ENCODE results near the gene MR1. TPM values are rescaled to one million over a fixed set of nuclear protein-coding genes. Genes with fewer than 3 reads are reported as not detected.

MR1 gene
- total RNA-seq, 1 donor from 2014 or later = 28.7 TPM

- DNase-seq (ENCODE audit: low read depth) = no peak
These were observed 29.1 kb downstream of the MR1 start for GRCh38 chr1:181062836-181063428.

- DNase-seq (ENCODE audit: low read depth) = no peak
These were observed 30.3 kb downstream of the MR1 start for GRCh38 chr1:181064011-181064623.

DNA sequence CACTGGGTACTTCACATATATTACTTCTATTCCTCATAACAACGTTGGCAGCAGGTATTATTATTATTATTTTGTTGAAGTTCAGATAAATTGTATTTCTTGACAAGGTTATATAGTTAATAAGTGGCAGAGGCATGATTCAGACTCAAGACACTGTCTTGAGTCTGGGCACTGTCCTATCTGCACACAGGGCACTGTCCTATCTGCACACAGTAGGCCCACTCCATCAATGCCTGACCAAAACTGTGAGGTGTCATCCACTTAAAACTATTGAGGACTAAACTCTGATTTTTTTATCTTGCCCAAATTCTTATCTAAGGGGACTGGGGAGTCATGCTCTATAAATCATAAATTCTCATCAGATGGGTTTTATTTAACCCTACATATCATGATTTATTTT is 30.9 kb downstream of the MR1 start:
- DNase-seq (ENCODE audit: low read depth) = no peak

DNA sequence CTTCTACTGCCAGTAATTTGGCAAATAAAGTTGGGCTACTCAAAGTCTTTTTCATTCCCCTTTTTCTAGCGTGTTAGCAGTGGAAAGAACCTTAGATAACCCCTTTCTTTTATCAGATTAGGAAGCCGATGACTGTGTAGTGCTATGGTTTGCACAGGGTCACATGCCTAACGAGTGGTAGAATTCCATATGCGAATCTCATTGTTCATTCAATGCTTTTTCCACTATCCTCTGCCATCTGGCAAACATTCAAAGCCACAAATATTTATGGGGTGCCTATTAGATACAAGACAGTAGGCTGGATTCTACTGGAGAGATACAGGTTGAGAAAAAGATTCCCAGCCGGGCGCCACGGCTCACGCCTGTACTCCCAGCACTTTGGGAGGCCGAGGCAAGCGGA is 39.9 kb downstream of the MR1 start:
- DNase-seq (ENCODE audit: low read depth) = peak; percentile 49

DNA sequence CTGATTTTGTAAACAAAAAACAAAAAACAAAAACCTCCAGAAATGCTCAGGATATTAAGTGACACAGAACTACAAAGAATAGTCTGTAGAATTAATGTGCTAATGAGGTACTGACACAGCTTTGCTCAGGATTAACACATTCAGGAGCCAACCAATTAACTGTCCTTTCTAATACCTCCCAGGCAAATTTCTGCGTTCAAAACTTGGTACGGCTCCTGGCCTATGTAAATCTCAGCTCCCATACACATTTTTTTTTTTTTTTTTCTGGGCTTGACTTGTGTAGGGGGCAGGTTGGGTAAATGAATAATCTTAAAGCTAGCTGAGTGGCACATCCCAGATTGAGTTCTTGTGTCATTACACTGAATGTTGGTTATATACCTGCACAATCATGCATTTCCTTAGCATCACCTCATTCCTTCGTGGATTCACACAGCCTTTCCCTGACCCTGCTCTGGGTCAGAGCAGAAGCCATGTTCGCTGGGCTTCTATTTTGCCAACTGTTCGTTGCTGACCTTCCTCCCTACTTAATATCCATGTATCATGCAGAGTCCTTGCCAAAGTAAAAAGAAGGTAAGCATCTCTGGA is 42.1 kb downstream of the MR1 start:
- peak; percentile 62 for DNase-seq (ENCODE audit: low read depth)

DNA sequence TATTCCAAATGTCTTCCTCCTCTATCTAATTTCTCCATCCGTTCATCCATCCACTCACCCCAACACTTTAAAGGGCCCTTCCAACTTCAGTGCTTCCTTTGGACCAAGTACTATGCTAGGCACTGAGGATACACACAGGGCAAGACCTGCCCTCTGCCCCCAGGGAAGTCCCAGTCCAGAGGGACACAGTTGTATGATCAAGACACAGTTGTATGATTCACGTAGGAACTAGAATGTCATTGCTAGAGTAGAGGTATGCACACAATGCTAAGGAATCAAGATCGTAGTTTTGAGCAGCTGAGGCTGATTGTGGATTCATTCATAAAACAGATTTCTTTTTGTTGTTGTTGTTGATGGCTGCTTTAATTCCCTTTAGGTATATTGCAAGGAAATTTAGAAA is 43.1 kb downstream of the MR1 start:
- DNase-seq (ENCODE audit: low read depth) = no peak

DNA sequence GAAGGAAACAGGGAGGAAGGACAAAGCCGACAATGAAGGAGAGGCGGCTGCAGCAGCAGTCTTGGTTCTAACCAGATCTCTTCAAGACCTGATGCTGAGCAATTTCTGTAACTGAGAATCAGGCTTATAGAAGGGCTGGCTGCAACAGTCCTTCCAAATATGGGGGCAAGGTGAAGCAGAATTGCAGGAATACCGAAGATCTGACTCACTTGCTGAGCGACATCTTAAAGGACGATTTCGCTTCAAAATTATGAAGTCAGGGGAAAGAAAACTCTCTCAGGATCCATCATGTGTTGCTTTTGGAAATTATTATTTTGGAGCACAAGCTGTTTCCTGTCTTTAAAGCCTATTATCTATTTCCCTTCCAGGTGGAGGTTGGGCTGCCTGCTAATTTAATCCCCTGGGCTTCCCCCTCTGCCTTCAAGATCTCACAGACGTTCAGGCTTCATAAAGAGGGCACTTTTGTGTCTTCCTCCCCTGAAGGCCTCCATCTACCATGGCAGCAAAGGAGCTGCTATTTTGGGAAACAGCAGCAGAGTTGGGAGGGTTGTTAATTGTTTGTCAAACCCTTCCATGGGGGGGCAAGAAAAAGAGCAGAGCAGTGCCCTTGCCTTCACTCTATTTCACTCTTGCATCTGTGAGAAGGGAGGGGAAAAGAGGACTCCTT is 43.9 kb downstream of the MR1 start:
- DNase-seq (ENCODE audit: low read depth) = no peak

GRCh38 chr1:181079382-181079781 is 45.6 kb downstream of the MR1 start:
- DNase-seq (ENCODE audit: low read depth) = no peak

GRCh38 chr1:181079920-181080319 is 46.1 kb downstream of the MR1 start:
- no peak for DNase-seq (ENCODE audit: low read depth)

DNA sequence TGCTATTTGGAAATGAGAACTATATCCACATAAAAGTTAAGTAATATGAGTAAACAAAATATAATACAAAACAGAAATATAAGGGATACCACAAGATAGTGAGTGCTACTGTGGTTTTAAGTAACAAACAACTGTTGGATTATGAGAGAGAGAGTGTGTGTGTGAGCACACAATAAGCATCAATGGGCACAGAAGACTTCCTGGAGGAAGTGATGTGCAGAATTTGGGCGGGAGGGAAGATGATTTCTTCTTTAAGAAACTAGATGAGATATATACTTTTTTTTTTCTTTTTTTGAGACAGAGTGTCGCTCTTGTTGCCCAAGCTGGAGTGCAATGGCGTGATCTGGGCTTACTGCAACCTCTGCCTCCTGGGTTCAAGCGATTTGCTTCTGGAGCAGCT is 46.8 kb downstream of the MR1 start:
- no peak for DNase-seq (ENCODE audit: low read depth)

DNA sequence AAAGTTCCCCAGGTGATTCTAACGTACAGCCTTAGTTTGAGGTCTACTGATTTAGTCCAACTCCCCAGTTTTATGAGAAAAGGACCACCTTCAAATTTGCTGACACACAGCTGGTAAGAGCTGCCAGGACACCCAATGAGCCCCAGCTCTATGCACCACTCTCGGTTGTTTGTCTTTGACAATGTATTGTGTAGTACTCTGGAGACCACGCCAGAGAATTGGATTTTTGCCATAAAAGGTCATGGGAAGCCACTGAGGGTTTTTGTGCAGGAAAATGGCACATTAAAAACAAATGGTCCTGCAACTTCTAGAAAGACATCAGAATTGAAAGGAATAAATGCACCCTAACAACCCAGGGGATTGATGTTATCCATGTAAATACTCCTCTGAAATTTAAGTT is 47.6 kb downstream of the MR1 start:
- no peak for DNase-seq (ENCODE audit: low read depth)

- peak; percentile 60 for DNase-seq (ENCODE audit: low read depth)
These were observed 50.2 kb downstream of the MR1 start for GRCh38 chr1:181083842-181084605.

GRCh38 chr1:181084606-181084969 is 50.8 kb downstream of the MR1 start:
- no peak for DNase-seq (ENCODE audit: low read depth)

- no peak for DNase-seq (ENCODE audit: low read depth)
These were observed 52.3 kb downstream of the MR1 start for GRCh38 chr1:181086091-181086490.

- DNase-seq (ENCODE audit: low read depth) = peak; percentile 66
These were observed 53.1 kb downstream of the MR1 start for GRCh38 chr1:181086926-181087325.

DNA sequence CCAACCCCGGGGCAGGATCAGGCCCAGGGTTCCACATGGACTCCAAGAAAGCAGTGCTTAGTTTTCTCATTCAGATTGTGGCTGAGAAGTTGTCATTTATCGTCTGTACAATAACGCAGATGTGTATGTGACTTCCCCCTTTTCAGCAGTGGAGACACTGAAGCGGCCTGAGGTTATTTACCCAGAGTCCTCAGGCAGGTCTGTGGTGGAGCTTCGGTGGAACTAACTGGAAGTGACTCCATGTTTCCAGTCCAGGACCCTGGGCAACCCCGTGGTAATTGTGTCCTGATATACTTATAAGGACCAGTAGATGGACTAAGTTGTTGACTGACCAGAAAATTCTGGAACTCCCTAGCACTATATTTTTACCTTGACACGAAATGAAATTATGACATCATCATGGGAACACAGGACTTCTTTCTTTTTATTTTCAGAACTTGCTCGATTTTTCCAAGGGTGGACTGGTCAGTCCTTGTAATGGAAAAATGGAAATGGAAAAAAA is 53.7 kb downstream of the MR1 start:
- DNase-seq (ENCODE audit: low read depth) = no peak

- DNase-seq (ENCODE audit: low read depth) = peak; percentile 83
These were observed 54.6 kb downstream of the MR1 start, which contains the start of gene IER5 for GRCh38 chr1:181088079-181089016. IER5 (plus strand) TSS chr1:181088700; CDS start chr1:181088903, 203 bp downstream.

GRCh38 chr1:181089017-181089675 is 55.4 kb downstream of the MR1 start:
- no peak for DNase-seq (ENCODE audit: low read depth)

- peak; percentile 61 for DNase-seq (ENCODE audit: low read depth)
These were observed 56.1 kb downstream of the MR1 start for GRCh38 chr1:181089676-181090544.
